ENCODE measurements around the gene RIC8A.
"Not testable (repeated sequence)": the region's sequence is repeated elsewhere in the genome, so short reads cannot be mapped to it uniquely, and the experiment has no call there.

RIC8A gene

GRCh38 chr11:220641-221215, 13.2 kb downstream of the RIC8A start:
- not testable (repeated sequence) for DNase-seq (ENCODE audit: low spot score)

GRCh38 chr11:221539-221938, 14.0 kb downstream of the RIC8A start:
- DNase-seq (ENCODE audit: low spot score) = no peak

GRCh38 chr11:221998-222789, 14.7 kb downstream of the RIC8A start:
- no peak for DNase-seq (ENCODE audit: low spot score)

GRCh38 chr11:223026-223789, 15.7 kb downstream of the RIC8A start:
- DNase-seq (ENCODE audit: low spot score) = no peak

GRCh38 chr11:223884-224283, 16.4 kb downstream of the RIC8A start:
- no peak for DNase-seq (ENCODE audit: low spot score)

GRCh38 chr11:224424-224823, 16.9 kb downstream of the RIC8A start:
- DNase-seq (ENCODE audit: low spot score) = no peak

GRCh38 chr11:225734-226453, 18.4 kb downstream of the RIC8A start:
- DNase-seq (ENCODE audit: low spot score) = no peak

- DNase-seq (ENCODE audit: low spot score) = no peak
Observed at GRCh38 chr11:227824-228379, 20.4 kb downstream of the RIC8A start.

GRCh38 chr11:230431-230830, 22.9 kb downstream of the RIC8A start:
- DNase-seq (ENCODE audit: low spot score) = no peak

- no peak for DNase-seq (ENCODE audit: low spot score)
Observed at GRCh38 chr11:232783-233565, 25.5 kb downstream of the RIC8A start.

GRCh38 chr11:235180-235579, 27.7 kb downstream of the RIC8A start:
- DNase-seq (ENCODE audit: low spot score) = no peak

- DNase-seq (ENCODE audit: low spot score) = no peak
Observed at GRCh38 chr11:235609-235996, 28.1 kb downstream of the RIC8A start.

GRCh38 chr11:235997-236773, 28.7 kb downstream of the RIC8A start, which contains the start of gene SIRT3:
SIRT3 (minus strand) TSS chr11:236342; CDS start chr11:236328, 14 bp downstream.
- peak; percentile 89 for DNase-seq (ENCODE audit: low spot score)

GRCh38 chr11:236774-237767, 29.6 kb downstream of the RIC8A start, which contains the start of gene PSMD13:
PSMD13 (plus strand) TSS chr11:236976; CDS start chr11:237050, 74 bp downstream.
- DNase-seq (ENCODE audit: low spot score) = peak; percentile 81

- not testable (repeated sequence) for DNase-seq (ENCODE audit: low spot score)
Observed at GRCh38 chr11:238346-238745, 30.8 kb downstream of the RIC8A start.

- no peak for DNase-seq (ENCODE audit: low spot score)
Observed at GRCh38 chr11:240315-240714, 32.8 kb downstream of the RIC8A start.

GRCh38 chr11:241634-242033, 34.1 kb downstream of the RIC8A start:
- no peak for DNase-seq (ENCODE audit: low spot score)

- no peak for DNase-seq (ENCODE audit: low spot score)
Observed at GRCh38 chr11:244376-244775, 36.9 kb downstream of the RIC8A start.

- DNase-seq (ENCODE audit: low spot score) = no peak
Observed at GRCh38 chr11:249062-249461, 41.6 kb downstream of the RIC8A start.
